Ureter (tissue), 1 donor: ENCODE measurements around the gene SMTNL1. TPM values are rescaled to one million over a fixed set of nuclear protein-coding genes. Genes with fewer than 3 reads are reported as not detected.
A peak's percentile ranks its signal among the peaks of the same experiment; 100 is the strongest.

Source experiments
- DNase-seq: peaks from one replicate; pipeline ENCODE4 v3.0.0-alpha.2; 2020; ENCODE audit warnings: low spot score
- total RNA-seq: library from RNA; stranded (reverse); gene quantifications from one replicate; pipeline ENCODE4 v1.2.4, GENCODE V29; 2023
- donor health status: DM: yes; HTN: yes; CAD: no.

Gene SMTNL1
- total RNA-seq, 1 donor from 2014 or later: not detected

- no peak for DNase-seq
These were observed 7.2 kb downstream of the SMTNL1 start for GRCh38 chr11:57544566-57544965.

- DNase-seq: no peak
These were observed 8.5 kb downstream of the SMTNL1 start for GRCh38 chr11:57545883-57546282.

GRCh38 chr11:57546451-57546850 lies 9.1 kb downstream of the SMTNL1 start:
- DNase-seq: no peak

GRCh38 chr11:57546869-57547475 lies 9.6 kb downstream of the SMTNL1 start:
- no peak for DNase-seq

GRCh38 chr11:57547854-57548377 lies 10.5 kb downstream of the SMTNL1 start:
- DNase-seq: no peak

GRCh38 chr11:57549983-57550382 lies 12.6 kb downstream of the SMTNL1 start:
- DNase-seq: no peak

- no peak for DNase-seq
These were observed 14.5 kb downstream of the SMTNL1 start for GRCh38 chr11:57551941-57552340.

- no peak for DNase-seq
These were observed 15.1 kb downstream of the SMTNL1 start for GRCh38 chr11:57552479-57552878.

- DNase-seq: no peak
These were observed 18.0 kb downstream of the SMTNL1 start for GRCh38 chr11:57555393-57555792.

- DNase-seq: no peak
These were observed 18.6 kb downstream of the SMTNL1 start for GRCh38 chr11:57556041-57556440.

GRCh38 chr11:57560146-57560545 lies 22.8 kb downstream of the SMTNL1 start:
- no peak for DNase-seq

GRCh38 chr11:57562596-57562995 lies 25.2 kb downstream of the SMTNL1 start:
- no peak for DNase-seq

GRCh38 chr11:57566005-57566904 lies 28.9 kb downstream of the SMTNL1 start:
- DNase-seq: no peak

GRCh38 chr11:57566905-57567514 lies 29.6 kb downstream of the SMTNL1 start:
- no peak for DNase-seq

- DNase-seq: peak; percentile 64
These were observed 30.3 kb downstream of the SMTNL1 start, which contains the start of gene UBE2L6 for GRCh38 chr11:57567515-57568329. Gene UBE2L6 (minus strand): TSS chr11:57567672. CDS start chr11:57567611, 61 bp downstream.

- DNase-seq: peak; percentile 88
These were observed 31.0 kb downstream of the SMTNL1 start for GRCh38 chr11:57568330-57568766.

- DNase-seq: no peak
These were observed 34.2 kb downstream of the SMTNL1 start for GRCh38 chr11:57571606-57572005.

- no peak for DNase-seq
These were observed 36.7 kb downstream of the SMTNL1 start for GRCh38 chr11:57574061-57574460.

GRCh38 chr11:57584341-57584740 lies 46.9 kb downstream of the SMTNL1 start:
- no peak for DNase-seq

GRCh38 chr11:57585301-57585700 lies 47.9 kb downstream of the SMTNL1 start:
- no peak for DNase-seq

GRCh38 chr11:57586711-57587245 lies 49.4 kb downstream of the SMTNL1 start:
- DNase-seq: no peak
